HepG2 (cell line): ENCODE measurements around the gene PLEKHA3. TPM values are rescaled to one million over a fixed set of nuclear protein-coding genes. Genes with fewer than 3 reads are reported as not detected.

ENCODE experiments used
- ATAC-seq: fragments of 200-7000 bp; cut with Tn5 transposase; 3 replicates; pipeline ENCODE4 v1.9.1; 2020; ENCODE audit warnings: mild to moderate bottlenecking, moderate library complexity
- BruUV-seq: library from RNA; stranded (reverse); fragments of 400-500 nt; replicated peaks from 2 replicates; lab custom pipeline; 2021; lab: Mats Ljungman, UMichigan
- CTCF ChIA-PET: fragments of 300-600 bp; formaldehyde crosslinking; extraction: SDS; loops from one replicate; lab custom pipeline; 2021; ENCODE audit warnings: low total read pairs, inconsistent platforms, low intra/inter-chr PET ratio; lab: Yijun Ruan, JAX
- POLR2A ChIA-PET: fragments of 350-600 bp; sonication (Branson Sonifier 250); formaldehyde crosslinking; loops from one replicate; lab custom pipeline; 2020; ENCODE audit warnings: antibody characterized with exemption, inconsistent platforms; lab: Yijun Ruan, JAX
- DNase-seq: peaks from one replicate; pipeline ENCODE4 v3.0.0-alpha.2; 2015; ENCODE audit warnings: low spot score
- FAIRE-seq: peaks from 3 replicates; lab custom pipeline; 2011; peaks lifted over from hg19 to GRCh38; lab: Jason Lieb, UNC
- H2AFZ ChIP-seq: one replicate; pipeline ENCODE4 v1.6.1; 2011; ENCODE audit warnings: low read length, inconsistent platforms
- H3K27ac ChIP-seq: fragments of 300-600 bp; 3 replicates; pipeline ENCODE4 v1.8.0; 2011; ENCODE audit warnings: mixed run types, mild to moderate bottlenecking, mixed read lengths, low read length, inconsistent platforms; ENCODE audit not compliant: insufficient read depth; ENCODE audit errors: extremely low read length
- H3K27me3 ChIP-seq, 2 experiments: fragments of 200-600 bp in 1 of 2; 2 replicates in 1 of 2; 3 replicates in 1 of 2; pipeline versions ENCODE4 v1.6.0 to v1.8.0; 2011; ENCODE audit warnings: low read length in 2 of 2, mild to moderate bottlenecking in 2 of 2, moderate library complexity in 2 of 2, inconsistent platforms in 1 of 2; ENCODE audit not compliant: insufficient read depth in 2 of 2, control insufficient read depth in 1 of 2
- H3K36me3 ChIP-seq, 2 experiments: fragments of 200-600 bp in 1 of 2; replicated peaks in 1 of 2; 2 replicates in 1 of 2; 3 replicates in 1 of 2; pipeline versions ENCODE4 v1.5.1 to v1.8.0; 2011; ENCODE audit warnings: low read length in 2 of 2, inconsistent platforms in 1 of 2; ENCODE audit not compliant: insufficient read depth in 2 of 2, control insufficient read depth in 1 of 2
- H3K4me1 ChIP-seq: 2 replicates; pipeline ENCODE4 v1.5.1; 2012; ENCODE audit warnings: low read length, inconsistent platforms; ENCODE audit not compliant: insufficient read depth
- H3K4me2 ChIP-seq: 2 replicates; pipeline ENCODE4 v1.6.0; 2011; ENCODE audit warnings: low read depth, low read length, inconsistent platforms
- H3K4me3 ChIP-seq, 3 experiments: fragments of 200-600 bp in 1 of 3; sonication (generic), shearing (Covaris generic) in 1 of 3; replicated peaks in 1 of 3; 2 replicates each; pipeline ENCODE4 v1.5.1; 2011 to 2016; ENCODE audit warnings: low read length in 3 of 3, inconsistent platforms in 2 of 3, low read depth in 2 of 3, mild to moderate bottlenecking in 2 of 3, control low read depth in 1 of 3, mixed read lengths in 1 of 3; ENCODE audit not compliant: insufficient read depth in 1 of 3
- H3K79me2 ChIP-seq: one replicate; pipeline ENCODE4 v1.6.1; 2011; ENCODE audit warnings: low read length, inconsistent platforms; ENCODE audit not compliant: insufficient read depth
- H3K9ac ChIP-seq: 2 replicates; pipeline ENCODE4 v1.6.0; 2011; ENCODE audit warnings: mild to moderate bottlenecking, low read depth, low read length, inconsistent platforms; ENCODE audit not compliant: insufficient read depth
- H3K9me3 ChIP-seq: 2 replicates; pipeline ENCODE4 v1.5.1; 2012; ENCODE audit warnings: mild to moderate bottlenecking, low read length
- H4K20me1 ChIP-seq: 2 replicates; pipeline ENCODE4 v1.6.0; 2011; ENCODE audit warnings: inconsistent platforms, mild to moderate bottlenecking, low read length, moderate library complexity; ENCODE audit not compliant: insufficient read depth
- CCDC6 ChIP-seq: sonication (generic); formaldehyde crosslinking; IDR thresholded peaks from 2 replicates; pipeline ENCODE4 v1.8.1; 2022; ENCODE audit warnings: mild to moderate bottlenecking, missing genetic modification reagents, moderate library complexity
- NRL ChIP-seq: sonication (generic); formaldehyde crosslinking; IDR thresholded peaks from 2 replicates; pipeline ENCODE4 v1.5.0; 2020; ENCODE audit warnings: missing genetic modification reagents, mild to moderate bottlenecking, moderate library complexity, borderline replicate concordance
- ZFX ChIP-seq: sonication (generic); formaldehyde crosslinking; IDR thresholded peaks from 2 replicates; pipeline ENCODE4 v1.4.0; 2020; ENCODE audit warnings: mild to moderate bottlenecking, low read depth, missing genetic modification reagents, moderate library complexity
- ZNF12 ChIP-seq: sonication (generic); formaldehyde crosslinking; IDR thresholded peaks from 2 replicates; pipeline ENCODE4 v1.5.0; 2020; ENCODE audit warnings: missing genetic modification reagents
- ZNF761 ChIP-seq: sonication (generic); formaldehyde crosslinking; conservative IDR thresholded peaks from 2 replicates; pipeline ENCODE4 v1.4.0; 2020; ENCODE audit warnings: mild to moderate bottlenecking, missing genetic modification reagents
- ZZZ3 ChIP-seq: sonication (generic); formaldehyde crosslinking; IDR thresholded peaks from 2 replicates; pipeline ENCODE4 v1.4.0; 2020; ENCODE audit warnings: missing genetic modification reagents, mild to moderate bottlenecking, borderline replicate concordance
- WGBS: methylation state at CpG from one replicate; pipeline ENCODE4 v1.1.6; 2017; ENCODE audit warnings: low lambda C conversion rate; 5-methylcytosine and 5-hydroxymethylcytosine counted together
- in situ Hi-C: cut with HindIII; loops from 2 replicates; pipeline ENCODE4 v1.10.0; 2017; ENCODE audit warnings: low pct_unique_long_range_greater_than_20kb; ENCODE audit not compliant: extremely low pct_ligation_motif_present
- intact Hi-C: fragments of 100-400 bp; cut with micrococcal nuclease; formaldehyde crosslinking; loops from one replicate; pipeline ENCODE4 v1.10.0; 2022; ENCODE audit not compliant: unreplicated experiment
- polyA plus RNA-seq, 8 experiments: library from polyadenylated mRNA; depleted of rRNA in 3 of 8; stranded (reverse) in 7 of 8; unstranded in 1 of 8; fragments of >200 nt; fragmentation: Illumina TruSeq in 4 of 8; extraction: Trizol in 4 of 8; gene quantifications; 2 replicates each; pipeline versions ENCODE4 v1.2.1 to v1.2.3, GENCODE V29; 2011 to 2016; ENCODE audit warnings: low read depth in 4 of 8, missing spikeins in 1 of 8, mixed read lengths in 1 of 8; ENCODE audit not compliant: insufficient read depth in 1 of 8
- total RNA-seq, 5 experiments: library from RNA; depleted of rRNA; stranded (reverse); fragments of >200 nt; fragmentation: Illumina TruSeq; extraction: Trizol; gene quantifications; 2 replicates each; pipeline ENCODE4 v1.2.3, GENCODE V29; 2016; ENCODE audit warnings: low read depth in 1 of 5
- TF ChIP-seq, protein P1 (sequence below): sonication (generic); formaldehyde crosslinking; IDR thresholded peaks from 2 replicates; pipeline ENCODE4 v1.5.0; 2020; ENCODE audit warnings: missing genetic modification reagents
- TF ChIP-seq, protein P2 (sequence below): sonication (generic); formaldehyde crosslinking; IDR thresholded peaks from 2 replicates; pipeline ENCODE4 v1.8.1; 2023; ENCODE audit warnings: mild to moderate bottlenecking, moderate library complexity, missing genetic modification reagents
- TF ChIP-seq, protein P3 (sequence below): sonication (generic); formaldehyde crosslinking; IDR thresholded peaks from 2 replicates; pipeline ENCODE4 v1.5.1; 2020; ENCODE audit warnings: missing genetic modification reagents, mild to moderate bottlenecking, borderline replicate concordance

PLEKHA3 gene
- total and polyA plus RNA-seq, 2 of the 13 experiments (the other 11 are each of a cell fraction or from before 2014, with no cell fraction given), result 11.7 to 23.1 TPM

DNA sequence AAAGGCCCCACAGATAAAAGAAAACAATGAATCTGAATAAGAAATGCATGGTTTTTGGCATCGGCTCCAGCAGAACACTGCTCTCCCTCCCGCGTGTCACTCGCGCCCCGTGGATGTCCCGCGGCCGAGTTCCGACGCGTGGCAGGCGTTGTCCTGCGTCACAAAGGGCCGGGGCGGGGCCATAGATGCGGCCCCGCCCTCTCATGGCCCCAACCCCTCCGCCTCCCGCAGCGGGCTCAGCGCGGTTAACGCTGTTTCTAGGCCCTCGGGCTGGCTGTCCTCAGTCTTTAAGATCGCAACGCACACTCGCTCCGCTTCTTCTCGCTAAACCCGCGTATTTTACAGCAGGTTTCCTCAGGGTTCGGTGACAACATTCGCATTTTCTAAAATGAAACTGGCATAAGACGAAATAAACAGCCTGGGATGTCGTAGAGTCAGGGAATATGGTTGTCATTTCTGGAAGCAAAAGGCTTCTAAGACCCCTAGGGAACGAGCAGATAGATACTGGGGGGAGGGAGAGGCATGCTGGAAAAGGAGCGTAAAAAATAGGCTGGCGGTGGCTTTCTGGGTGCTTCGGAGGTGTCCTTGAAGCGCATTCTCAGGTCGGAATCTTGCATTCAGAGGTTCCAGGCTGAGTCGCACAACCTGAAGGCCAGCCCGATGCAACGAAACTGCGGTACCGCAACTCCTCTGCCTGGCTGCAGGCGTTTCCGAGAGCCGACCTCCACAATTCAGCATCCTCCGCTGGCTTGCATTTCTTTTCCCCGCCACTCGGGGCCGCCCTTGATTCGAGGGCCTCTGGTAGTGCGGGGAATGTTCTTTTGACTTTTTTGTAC lies 1.6 kb upstream of the PLEKHA3 start, which contains the start of gene FKBP7:
TSS of gene FKBP7 (minus strand) at position 162 of the 836 bp plus-strand sequence. CDS start at position 61, 101 bp downstream.
- no peak for FAIRE-seq
- TF ChIP-seq ZZZ3 (CRISPR knock-in tag) (peak; percentile 59; the same call in 1 of the 2 replicates), NRL (CRISPR knock-in tag) (peak; percentile 56; the same call in 1 of the 2 replicates), ZNF12 (peak; percentile 28; the same call in 1 of the 2 replicates), CCDC6 (peak; percentile 97), ZNF761 (CRISPR knock-in tag) (peak; percentile 47; the same call in 1 of the 2 replicates), ZFX (CRISPR knock-in tag) (peak; percentile 92)
- TF ChIP-seq, protein P1, sequence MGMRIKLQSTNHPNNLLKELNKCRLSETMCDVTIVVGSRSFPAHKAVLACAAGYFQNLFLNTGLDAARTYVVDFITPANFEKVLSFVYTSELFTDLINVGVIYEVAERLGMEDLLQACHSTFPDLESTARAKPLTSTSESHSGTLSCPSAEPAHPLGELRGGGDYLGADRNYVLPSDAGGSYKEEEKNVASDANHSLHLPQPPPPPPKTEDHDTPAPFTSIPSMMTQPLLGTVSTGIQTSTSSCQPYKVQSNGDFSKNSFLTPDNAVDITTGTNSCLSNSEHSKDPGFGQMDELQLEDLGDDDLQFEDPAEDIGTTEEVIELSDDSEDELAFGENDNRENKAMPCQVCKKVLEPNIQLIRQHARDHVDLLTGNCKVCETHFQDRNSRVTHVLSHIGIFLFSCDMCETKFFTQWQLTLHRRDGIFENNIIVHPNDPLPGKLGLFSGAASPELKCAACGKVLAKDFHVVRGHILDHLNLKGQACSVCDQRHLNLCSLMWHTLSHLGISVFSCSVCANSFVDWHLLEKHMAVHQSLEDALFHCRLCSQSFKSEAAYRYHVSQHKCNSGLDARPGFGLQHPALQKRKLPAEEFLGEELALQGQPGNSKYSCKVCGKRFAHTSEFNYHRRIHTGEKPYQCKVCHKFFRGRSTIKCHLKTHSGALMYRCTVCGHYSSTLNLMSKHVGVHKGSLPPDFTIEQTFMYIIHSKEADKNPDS, result 0 out of 2 replicates have a peak, but pooled peaks have one; percentile 26
- TF ChIP-seq, protein P2, sequence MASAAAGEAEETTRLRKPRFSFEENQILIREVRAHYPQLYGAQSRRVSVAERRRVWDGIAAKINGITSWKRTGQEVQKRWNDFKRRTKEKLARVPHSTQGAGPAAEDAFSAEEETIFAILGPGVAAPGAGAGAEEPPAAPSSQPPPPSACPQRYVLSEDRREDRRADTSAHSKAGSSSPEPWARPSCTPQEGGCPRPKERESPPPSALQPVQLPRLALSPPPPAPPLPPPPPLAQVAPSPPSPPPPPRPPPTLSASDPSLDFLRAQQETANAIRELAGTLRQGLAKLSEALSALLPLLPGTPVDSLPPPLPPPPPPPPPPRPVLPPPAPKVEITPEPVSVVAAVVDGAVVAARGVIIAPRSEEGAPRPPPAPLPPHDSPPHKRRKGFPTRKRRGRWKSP (CRISPR knock-in tag), result peak; percentile 83; the same call in 1 of the 2 replicates
- TF ChIP-seq, protein P3, sequence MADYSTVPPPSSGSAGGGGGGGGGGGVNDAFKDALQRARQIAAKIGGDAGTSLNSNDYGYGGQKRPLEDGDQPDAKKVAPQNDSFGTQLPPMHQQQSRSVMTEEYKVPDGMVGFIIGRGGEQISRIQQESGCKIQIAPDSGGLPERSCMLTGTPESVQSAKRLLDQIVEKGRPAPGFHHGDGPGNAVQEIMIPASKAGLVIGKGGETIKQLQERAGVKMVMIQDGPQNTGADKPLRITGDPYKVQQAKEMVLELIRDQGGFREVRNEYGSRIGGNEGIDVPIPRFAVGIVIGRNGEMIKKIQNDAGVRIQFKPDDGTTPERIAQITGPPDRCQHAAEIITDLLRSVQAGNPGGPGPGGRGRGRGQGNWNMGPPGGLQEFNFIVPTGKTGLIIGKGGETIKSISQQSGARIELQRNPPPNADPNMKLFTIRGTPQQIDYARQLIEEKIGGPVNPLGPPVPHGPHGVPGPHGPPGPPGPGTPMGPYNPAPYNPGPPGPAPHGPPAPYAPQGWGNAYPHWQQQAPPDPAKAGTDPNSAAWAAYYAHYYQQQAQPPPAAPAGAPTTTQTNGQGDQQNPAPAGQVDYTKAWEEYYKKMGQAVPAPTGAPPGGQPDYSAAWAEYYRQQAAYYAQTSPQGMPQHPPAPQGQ (CRISPR knock-in tag), result peak; percentile 57; the same call in 1 of the 2 replicates

More for the DNA sequence above, 1.6 kb upstream of the PLEKHA3 start, which contains the start of gene FKBP7:
- intact Hi-C loops, result loop anchor here (1.0 kb wide), 2 partner anchors 9 to 27 kb away; partner anchors contain the start of genes PJVK and PRKRA
- Histone ChIP-seq H3K4me2 (peak within 1 kb of the TSS; percentile 91), H3K4me3 (peak within 1 kb of the TSS; percentile 80 to 91 (median 82)), H2AFZ (peak within 1 kb of the TSS; percentile 93), H3K9me3 (no peaks in the 10 kb centered on the region), H4K20me1 (peaks cover 9% of the 10 kb centered on the region; the same call in 1 of the 2 replicates), H3K79me2 (peaks cover 50% of the 10 kb centered on the region), H3K27ac (peak within 1 kb of the TSS; percentile 89), H3K9ac (peak within 1 kb of the TSS; percentile 86), H3K4me1 (peaks cover 46% of the 10 kb centered on the region), H3K27me3 (no peaks in the 10 kb centered on the region; a peak in 1 of 5 replicates), H3K36me3 (no peaks in the 10 kb centered on the region)
- in situ Hi-C loops, result no loop called here
- 1% methylated on average over 52 of the region's 56 CpGs for WGBS
- CTCF ChIA-PET, result interaction anchor here (1.2 kb wide), 1 partner anchor 27 kb away, joined by 4 read pairs; the partner anchor contains the start of gene PJVK
- peak; percentile 82 for DNase-seq
- peak; percentile 67 for ATAC-seq
- POLR2A ChIA-PET, result interaction anchor here (1.0 to 4.6 kb wide), 7 partner anchors 9 to 64 kb away, joined by 3 to 74 read pairs (median 8); partner anchors contain the start of genes PJVK and PRKRA
- BruUV-seq, result no TSS peak
